GM23338 (cell line): ENCODE measurements around the gene TNFRSF1A. TPM values are rescaled to one million over a fixed set of nuclear protein-coding genes. Genes with fewer than 3 reads are reported as not detected.

Experiments used
- ATAC-seq: fragments of 200-7000 bp; cut with Tn5 transposase; 3 replicates; pipeline ENCODE4 v1.9.1; 2020
- DNase-seq: peaks from one replicate; pipeline ENCODE4 v3.0.0-alpha.2; 2015; ENCODE audit warnings: low spot score
- H2AFZ ChIP-seq: fragments of 200-600 bp; sonication (generic); 2 replicates; pipeline ENCODE4 v1.8.0; 2016; ENCODE audit warnings: antibody characterized with exemption, mild to moderate bottlenecking, moderate library complexity
- H3F3A ChIP-seq: fragments of 200-600 bp; sonication (generic); replicated peaks from 2 replicates; pipeline ENCODE4 v1.8.0; 2017; ENCODE audit warnings: antibody characterized with exemption, mixed run types, low read depth
- H3K27ac ChIP-seq: fragments of 200-600 bp; sonication (generic); 2 replicates; pipeline ENCODE4 v1.6.1; 2016; ENCODE audit warnings: low read depth
- H3K27me3 ChIP-seq: fragments of 200-600 bp; sonication (generic); 2 replicates; pipeline ENCODE4 v1.8.0; 2016; ENCODE audit warnings: mild to moderate bottlenecking, mixed run types, moderate library complexity; ENCODE audit not compliant: insufficient read depth
- H3K36me3 ChIP-seq: fragments of 200-600 bp; sonication (generic); 2 replicates; pipeline ENCODE4 v1.8.0; 2016; ENCODE audit warnings: mild to moderate bottlenecking; ENCODE audit not compliant: insufficient read depth
- H3K4me1 ChIP-seq: fragments of 200-600 bp; sonication (generic); 2 replicates; pipeline ENCODE4 v1.8.0; 2016; ENCODE audit warnings: mild to moderate bottlenecking, moderate library complexity; ENCODE audit not compliant: insufficient read depth
- H3K4me2 ChIP-seq: fragments of 200-600 bp; sonication (generic); 2 replicates; pipeline ENCODE4 v1.7.1; 2017; ENCODE audit warnings: mixed run types
- H3K4me3 ChIP-seq: fragments of 200-600 bp; sonication (generic); 2 replicates; pipeline ENCODE4 v1.6.1; 2016; ENCODE audit warnings: mixed run types
- H3K79me2 ChIP-seq: fragments of 200-600 bp; sonication (generic); replicated peaks from 2 replicates; pipeline ENCODE4 v1.8.0; 2017; ENCODE audit warnings: mild to moderate bottlenecking; ENCODE audit not compliant: insufficient read depth
- H3K9me2 ChIP-seq: fragments of 200-600 bp; sonication (generic); 2 replicates; pipeline ENCODE4 v1.8.0; 2017; ENCODE audit not compliant: insufficient read depth
- H4K20me1 ChIP-seq: fragments of 200-600 bp; sonication (generic); replicated peaks from 2 replicates; pipeline ENCODE4 v1.8.0; 2017; ENCODE audit warnings: mild to moderate bottlenecking; ENCODE audit not compliant: insufficient read depth
- H3K27ac Mint-ChIP-seq: 2 replicates; pipeline ENCODE4 v1.8.0; 2020; ENCODE audit warnings: inconsistent platforms, mild to moderate bottlenecking, moderate library complexity, mixed read lengths
- H3K27me3 Mint-ChIP-seq: 3 replicates; pipeline ENCODE4 v1.8.0; 2022; ENCODE audit warnings: low read depth, mild to moderate bottlenecking, moderate library complexity, mixed read lengths, inconsistent platforms; ENCODE audit not compliant: insufficient read depth, poor library complexity
- H3K36me3 Mint-ChIP-seq: 3 replicates; pipeline ENCODE4 v1.8.0; 2021; ENCODE audit warnings: low read depth, mild to moderate bottlenecking, inconsistent platforms, moderate library complexity, mixed read lengths
- H3K4me1 Mint-ChIP-seq: 3 replicates; pipeline ENCODE4 v1.8.0; 2020; ENCODE audit warnings: mild to moderate bottlenecking, inconsistent platforms, mixed read lengths
- H3K4me3 Mint-ChIP-seq: 3 replicates; pipeline ENCODE4 v1.8.0; 2021; ENCODE audit warnings: moderate library complexity, mild to moderate bottlenecking, inconsistent platforms, mixed read lengths
- H3K9me3 Mint-ChIP-seq: 3 replicates; pipeline ENCODE4 v1.8.0; 2020; ENCODE audit warnings: moderate library complexity, mild to moderate bottlenecking, inconsistent platforms, mixed read lengths
- CTCF ChIP-seq, 2 experiments: fragments of 200-600 bp in 1 of 2; sonication (generic) in 1 of 2; conservative IDR thresholded peaks; 2 replicates each; pipeline versions ENCODE4 v1.5.1 to v1.6.1; 2016 to 2017; ENCODE audit warnings: antibody characterized with exemption in 2 of 2, low read depth in 2 of 2, mild to moderate bottlenecking in 2 of 2, moderate library complexity in 1 of 2
- ETS1 ChIP-seq: IDR thresholded peaks from 2 replicates; pipeline ENCODE4 v1.6.1; 2016; ENCODE audit warnings: antibody characterized with exemption
- EZH2 ChIP-seq: fragments of 200-600 bp; sonication (generic); IDR thresholded peaks from one replicate; pipeline ENCODE4 v1.8.0; 2017; ENCODE audit warnings: antibody characterized with exemption, mild to moderate bottlenecking, low read depth; ENCODE audit not compliant: unreplicated experiment
- EZH2phosphoT487 ChIP-seq: fragments of 200-600 bp; sonication (generic); IDR thresholded peaks from one replicate; pipeline ENCODE4 v1.8.1; 2018; ENCODE audit warnings: antibody characterized with exemption; ENCODE audit not compliant: unreplicated experiment
- JUNB ChIP-seq: IDR thresholded peaks from one replicate; pipeline ENCODE4 v1.6.1; 2016; ENCODE audit warnings: antibody characterized with exemption; ENCODE audit not compliant: unreplicated experiment
- NANOG ChIP-seq: IDR thresholded peaks from 2 replicates; pipeline ENCODE4 v1.6.1; 2016; ENCODE audit warnings: antibody characterized with exemption, borderline replicate concordance
- POLR2AphosphoS5 ChIP-seq: IDR thresholded peaks from 2 replicates; pipeline ENCODE4 v1.6.1; 2016; ENCODE audit warnings: antibody characterized with exemption, low read depth
- REST ChIP-seq: IDR thresholded peaks from one replicate; pipeline ENCODE4 v1.6.1; 2018; ENCODE audit warnings: antibody characterized with exemption; ENCODE audit not compliant: unreplicated experiment
- STAT1 ChIP-seq: IDR thresholded peaks from one replicate; pipeline ENCODE4 v1.6.1; 2016; ENCODE audit warnings: antibody characterized with exemption; ENCODE audit not compliant: unreplicated experiment
- ZNF331 ChIP-seq: fragments of 250-450 bp; sonication (Bioruptor Pico); IDR thresholded peaks from 2 replicates; pipeline ENCODE4 v1.5.0; 2020; ENCODE audit warnings: low read depth, mild to moderate bottlenecking, moderate library complexity
- polyA plus RNA-seq: library from polyadenylated mRNA; unstranded; fragments of >200 nt; fragmentation: Nextera tagmentation; extraction: Ambion mirVana; gene quantifications from 2 replicates; pipeline ENCODE4 v1.2.1, GENCODE V29; 2016
- total RNA-seq: library from RNA; depleted of rRNA; stranded (reverse); fragments of >200 nt; shearing (Covaris generic); gene quantifications from 2 replicates; pipeline ENCODE4 v1.2.3, GENCODE V29; 2014

Gene TNFRSF1A
- total and polyA plus RNA-seq, 2 experiments from 2014 or later, result 24.3 to 43.4 TPM

- Histone ChIP-seq H3K4me1 (peaks cover 10% of the 10 kb centered on the region), H3K79me2 (no peaks in the 10 kb centered on the region), H3K9me2 (no peaks in the 10 kb centered on the region), H3K36me3 (no peaks in the 10 kb centered on the region), H3K4me2 (no peak overlapping the region), H3K27ac (no peak overlapping the region), H3F3A (0 out of 2 replicates have a peak, but pooled peaks cover 2% of the 10 kb centered on the region), H2AFZ (no peak overlapping the region), H4K20me1 (no peaks in the 10 kb centered on the region), H3K4me3 (no peak overlapping the region), H3K27me3 (peaks cover 14% of the 10 kb centered on the region)
- H3K4me1 Mint-ChIP-seq, result peaks cover 14% of the 10 kb centered on the region
- H3K9me3 Mint-ChIP-seq, result no peaks in the 10 kb centered on the region
- H3K36me3 Mint-ChIP-seq, result no peaks in the 10 kb centered on the region
- DNase-seq (no peak), ATAC-seq (no peak)
- TF ChIP-seq STAT1 (no peak), ETS1 (no peak), EZH2phosphoT487 (no peak), EZH2 (no peak), CTCF (conservative IDR thresholded peaks at IDR 0.05; ENCODE audit: low read depth in 2 of 2) (no peak)
- H3K4me3 Mint-ChIP-seq, result no peak overlapping the region
- peaks cover 14% of the 10 kb centered on the region for H3K27me3 Mint-ChIP-seq
- no peak overlapping the region for H3K27ac Mint-ChIP-seq
Measured at GRCh38 chr12:6306599-6307220, 35.2 kb downstream of the TNFRSF1A start.

GRCh38 chr12:6306151-6306550 lies 35.7 kb downstream of the TNFRSF1A start:
- Histone ChIP-seq H3K4me1 (peaks cover 6% of the 10 kb centered on the region), H3F3A (0 out of 2 replicates have a peak, but pooled peaks cover 2% of the 10 kb centered on the region), H3K27me3 (peaks cover 14% of the 10 kb centered on the region), H2AFZ (no peak overlapping the region), H3K4me3 (no peak overlapping the region), H3K27ac (no peak overlapping the region), H3K4me2 (no peak overlapping the region), H3K36me3 (no peaks in the 10 kb centered on the region), H3K79me2 (no peaks in the 10 kb centered on the region), H4K20me1 (no peaks in the 10 kb centered on the region), H3K9me2 (no peaks in the 10 kb centered on the region)
- H3K27ac Mint-ChIP-seq, result no peak overlapping the region
- DNase-seq (no peak), ATAC-seq (no peak)
- H3K4me1 Mint-ChIP-seq, result peaks cover 11% of the 10 kb centered on the region
- no peak overlapping the region for H3K4me3 Mint-ChIP-seq
- no peak for TF ChIP-seq REST
- no peak for TF ChIP-seq ETS1
- no peak for TF ChIP-seq EZH2
- no peak for TF ChIP-seq ZNF331 (CRISPR knock-in tag)
- TF ChIP-seq NANOG, result no peak
- no peak for TF ChIP-seq JUNB
- no peak for TF ChIP-seq POLR2AphosphoS5
- H3K9me3 Mint-ChIP-seq, result no peaks in the 10 kb centered on the region
- peaks cover 14% of the 10 kb centered on the region for H3K27me3 Mint-ChIP-seq
- H3K36me3 Mint-ChIP-seq, result no peaks in the 10 kb centered on the region
